ENCODE measurements around the gene CACNA2D2. TPM values are rescaled to one million over a fixed set of nuclear protein-coding genes. Genes with fewer than 3 reads are reported as not detected.

The CACNA2D2 gene
- total and polyA plus RNA-seq, 2 of the 13 experiments (the other 11 are each of a cell fraction or from before 2014, with no cell fraction given): not detected

DNA sequence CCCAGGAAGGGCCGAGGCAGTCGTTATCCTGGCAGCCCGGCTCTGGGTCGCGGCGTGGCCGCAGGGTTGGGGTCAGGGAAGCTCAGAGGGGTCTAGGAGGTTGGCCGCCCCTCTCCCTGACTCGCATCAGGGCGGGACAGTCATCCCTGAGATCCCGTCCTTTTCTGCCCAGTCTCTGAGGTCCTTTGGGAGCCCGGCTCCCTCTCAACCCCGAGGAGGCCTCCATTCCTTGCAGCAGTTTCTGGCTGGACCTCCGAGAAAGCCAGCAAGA lies 181.4 kb downstream of the CACNA2D2 start (continued):
- TF ChIP-seq MNT (IDR thresholded peaks at IDR 0.05): no peak
- TF ChIP-seq SRF (IDR thresholded peaks at IDR 0.05; ENCODE audit: low read depth, low read length): no peak
- TF ChIP-seq ZNF431 (CRISPR knock-in tag; IDR thresholded peaks at IDR 0.05; ENCODE audit: borderline replicate concordance, low read depth): no peak
- TF ChIP-seq NFYC (CRISPR knock-in tag; IDR thresholded peaks at IDR 0.05): no peak
- no peak for TF ChIP-seq KAT8 (CRISPR knock-in tag; IDR thresholded peaks at IDR 0.05)
- TF ChIP-seq ZFY (CRISPR knock-in tag; IDR thresholded peaks at IDR 0.05): no peak; the same call in 1 of the 2 replicates
- TF ChIP-seq TOE1 (CRISPR knock-in tag; IDR thresholded peaks at IDR 0.05): no peak
- TF ChIP-seq ZNF850 (CRISPR knock-in tag; conservative IDR thresholded peaks at IDR 0.05): no peak
- no peak for TF ChIP-seq ZNF124 (CRISPR knock-in tag; IDR thresholded peaks at IDR 0.05)
- TF ChIP-seq, protein P1, sequence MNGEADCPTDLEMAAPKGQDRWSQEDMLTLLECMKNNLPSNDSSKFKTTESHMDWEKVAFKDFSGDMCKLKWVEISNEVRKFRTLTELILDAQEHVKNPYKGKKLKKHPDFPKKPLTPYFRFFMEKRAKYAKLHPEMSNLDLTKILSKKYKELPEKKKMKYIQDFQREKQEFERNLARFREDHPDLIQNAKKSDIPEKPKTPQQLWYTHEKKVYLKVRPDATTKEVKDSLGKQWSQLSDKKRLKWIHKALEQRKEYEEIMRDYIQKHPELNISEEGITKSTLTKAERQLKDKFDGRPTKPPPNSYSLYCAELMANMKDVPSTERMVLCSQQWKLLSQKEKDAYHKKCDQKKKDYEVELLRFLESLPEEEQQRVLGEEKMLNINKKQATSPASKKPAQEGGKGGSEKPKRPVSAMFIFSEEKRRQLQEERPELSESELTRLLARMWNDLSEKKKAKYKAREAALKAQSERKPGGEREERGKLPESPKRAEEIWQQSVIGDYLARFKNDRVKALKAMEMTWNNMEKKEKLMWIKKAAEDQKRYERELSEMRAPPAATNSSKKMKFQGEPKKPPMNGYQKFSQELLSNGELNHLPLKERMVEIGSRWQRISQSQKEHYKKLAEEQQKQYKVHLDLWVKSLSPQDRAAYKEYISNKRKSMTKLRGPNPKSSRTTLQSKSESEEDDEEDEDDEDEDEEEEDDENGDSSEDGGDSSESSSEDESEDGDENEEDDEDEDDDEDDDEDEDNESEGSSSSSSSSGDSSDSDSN (CRISPR knock-in tag; IDR thresholded peaks at IDR 0.05): no peak; the same call in 1 of the 2 replicates
- no peak for TF ChIP-seq TIGD3 (CRISPR knock-in tag; IDR thresholded peaks at IDR 0.05; ENCODE audit: borderline replicate concordance)
- TF ChIP-seq ISL2 (CRISPR knock-in tag; IDR thresholded peaks at IDR 0.05): peak; percentile 46; the same call in 1 of the 2 replicates
- no peak for TF ChIP-seq HNRNPLL (IDR thresholded peaks at IDR 0.05; ENCODE audit: low read depth, low read length, poor library complexity, severe bottlenecking)
- no peak for TF ChIP-seq MIER2 (CRISPR knock-in tag; IDR thresholded peaks at IDR 0.05)
- TF ChIP-seq HDAC2 (CRISPR knock-in tag; IDR thresholded peaks at IDR 0.05): no peak
- TF ChIP-seq ZBTB14 (CRISPR knock-in tag; IDR thresholded peaks at IDR 0.05): no peak; the same call in 1 of the 2 replicates
- TF ChIP-seq, protein P2, sequence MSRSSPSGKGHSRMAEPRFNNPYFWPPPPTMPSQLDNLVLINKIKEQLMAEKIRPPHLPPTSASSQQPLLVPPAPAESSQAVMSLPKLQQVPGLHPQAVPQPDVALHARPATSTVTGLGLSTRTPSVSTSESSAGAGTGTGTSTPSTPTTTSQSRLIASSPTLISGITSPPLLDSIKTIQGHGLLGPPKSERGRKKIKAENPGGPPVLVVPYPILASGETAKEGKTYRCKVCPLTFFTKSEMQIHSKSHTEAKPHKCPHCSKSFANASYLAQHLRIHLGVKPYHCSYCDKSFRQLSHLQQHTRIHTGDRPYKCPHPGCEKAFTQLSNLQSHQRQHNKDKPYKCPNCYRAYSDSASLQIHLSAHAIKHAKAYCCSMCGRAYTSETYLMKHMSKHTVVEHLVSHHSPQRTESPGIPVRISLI (CRISPR knock-in tag; IDR thresholded peaks at IDR 0.05; ENCODE audit: borderline replicate concordance): no peak
- no peak for TF ChIP-seq MYC (CRISPR knock-in tag; IDR thresholded peaks at IDR 0.05; ENCODE audit: borderline replicate concordance)
- TF ChIP-seq POGZ (CRISPR knock-in tag; IDR thresholded peaks at IDR 0.05): no peak
- no peak for TF ChIP-seq ZNF317 (CRISPR knock-in tag; IDR thresholded peaks at IDR 0.05)

Measured in HepG2 (cell line).